Stimulated activated CD4-positive, alpha-beta T cell treated with anti-CD3 and anti-CD28 coated beads, TNF-alpha, amount 100 ng/mL, for 48 hours (primary cell): ENCODE results near the gene JOSD1.

ENCODE experiments used
- DNase-seq, 3 donors: peaks; one replicate each; pipeline ENCODE4 v3.0.0-alpha.2; 2020; ENCODE audit warnings: low read depth in 3 of 3

The JOSD1 gene

GRCh38 chr22:38712486-38713207 is 11.9 kb upstream of the JOSD1 start:
- DNase-seq, result no peak

DNA sequence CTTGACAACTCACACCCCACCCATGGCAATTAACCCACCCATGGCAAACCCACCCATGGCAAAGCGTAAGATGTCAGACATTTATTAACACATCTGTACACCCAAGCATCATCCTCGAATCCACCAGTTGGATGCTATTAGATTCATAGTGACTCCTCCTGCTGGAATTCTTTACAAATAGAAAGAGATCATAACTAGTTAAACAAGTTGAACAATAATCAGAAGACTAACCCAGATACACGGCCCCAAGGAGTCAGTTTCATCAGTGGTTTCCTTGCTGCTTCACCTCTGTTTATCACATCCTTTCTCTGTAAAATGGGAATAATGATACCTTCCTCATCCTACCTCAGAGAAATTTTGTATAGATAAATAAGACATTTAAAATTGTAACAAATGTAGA is 10.1 kb upstream of the JOSD1 start:
- no peak for DNase-seq

DNA sequence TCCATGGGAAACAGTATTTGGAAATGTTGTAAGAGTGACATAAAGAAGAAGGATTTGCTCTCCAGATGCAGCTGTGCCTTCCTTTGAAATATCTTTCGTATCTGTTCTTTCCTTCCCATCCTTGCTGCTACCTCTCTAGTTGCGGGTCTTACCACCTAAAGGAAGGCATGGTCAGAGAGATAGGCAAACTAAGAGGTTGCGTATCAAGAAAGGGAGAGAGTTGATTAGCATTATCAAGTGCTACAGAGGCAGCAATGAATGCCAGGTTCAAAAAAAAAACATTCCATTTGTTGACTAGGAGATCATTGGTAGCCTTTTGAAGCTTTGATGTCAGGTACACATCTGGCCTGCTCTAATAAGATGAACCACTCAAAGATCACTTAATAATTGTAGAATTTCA is 9.6 kb upstream of the JOSD1 start:
- DNase-seq, result no peak

DNA sequence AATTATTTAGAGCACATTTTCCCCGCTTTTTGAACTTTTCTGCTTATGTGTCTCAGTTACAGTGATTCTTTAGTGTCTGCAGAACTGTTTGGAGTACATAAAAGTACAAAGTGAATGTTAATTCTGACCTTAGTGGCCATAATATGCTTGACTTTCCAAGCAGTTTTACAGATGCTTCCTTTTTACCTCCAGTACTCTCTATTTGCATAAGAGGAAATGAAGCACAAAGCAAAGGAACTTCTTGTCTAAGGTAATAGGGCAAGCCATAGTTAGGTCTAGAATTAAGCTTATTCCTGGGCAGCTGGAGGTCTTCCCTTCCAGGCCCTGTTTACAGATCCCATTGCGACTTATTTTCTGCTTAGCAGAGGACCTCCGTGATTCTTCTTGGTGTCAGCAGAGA is 8.6 kb upstream of the JOSD1 start:
- DNase-seq, result no peak

- no peak for DNase-seq
Measured at GRCh38 chr22:38707984-38708383, 7.2 kb upstream of the JOSD1 start.

DNA sequence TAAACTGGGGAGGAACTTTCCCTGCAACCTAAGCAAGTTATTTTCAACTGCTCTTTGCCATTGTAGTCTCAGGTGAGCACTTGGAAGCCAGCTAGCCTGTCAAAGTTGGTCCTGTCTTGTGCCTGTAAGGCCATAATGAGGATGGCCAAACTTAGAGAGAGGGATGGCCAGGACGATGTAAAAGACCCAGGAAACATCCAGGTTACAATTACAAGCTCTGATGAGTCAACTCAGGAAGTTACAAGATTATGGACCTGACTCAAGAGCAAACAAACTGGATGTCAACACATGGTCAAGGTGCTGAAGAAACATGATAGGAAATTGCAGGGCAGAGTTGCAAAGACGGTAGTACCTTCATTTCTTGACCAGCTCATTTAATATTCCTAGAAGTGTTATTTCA is 6.6 kb upstream of the JOSD1 start:
- DNase-seq, result no peak

DNA sequence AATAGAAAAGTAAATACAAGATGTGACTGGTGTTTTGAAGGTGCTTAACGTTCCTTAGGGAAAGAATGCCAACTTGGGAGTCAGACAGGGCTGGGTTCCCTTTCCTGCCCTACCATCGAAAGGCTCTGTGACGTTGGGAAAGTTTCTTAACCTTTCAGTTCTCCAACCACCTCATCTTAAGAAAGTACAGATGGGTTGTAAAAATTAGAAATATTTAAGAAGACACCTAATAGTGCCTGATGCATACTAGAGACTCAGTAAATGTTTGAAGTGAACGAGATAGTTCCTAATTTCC is 6.1 kb upstream of the JOSD1 start:
- DNase-seq, result no peak

GRCh38 chr22:38706101-38706900 is 5.6 kb upstream of the JOSD1 start:
- peak in 2 of 3 donors; percentile 8 to 26 for DNase-seq

- DNase-seq, result peak; percentile 89 to 97 (median 95)
Measured at GRCh38 chr22:38705235-38706100, 4.7 kb upstream of the JOSD1 start, which contains the start of gene GTPBP1. Gene GTPBP1, plus strand, starts transcription at chr22:38705944. Its CDS starts 12 bp downstream, at chr22:38705956.

GRCh38 chr22:38704654-38705234 is 4.0 kb upstream of the JOSD1 start:
- no peak for DNase-seq

DNA sequence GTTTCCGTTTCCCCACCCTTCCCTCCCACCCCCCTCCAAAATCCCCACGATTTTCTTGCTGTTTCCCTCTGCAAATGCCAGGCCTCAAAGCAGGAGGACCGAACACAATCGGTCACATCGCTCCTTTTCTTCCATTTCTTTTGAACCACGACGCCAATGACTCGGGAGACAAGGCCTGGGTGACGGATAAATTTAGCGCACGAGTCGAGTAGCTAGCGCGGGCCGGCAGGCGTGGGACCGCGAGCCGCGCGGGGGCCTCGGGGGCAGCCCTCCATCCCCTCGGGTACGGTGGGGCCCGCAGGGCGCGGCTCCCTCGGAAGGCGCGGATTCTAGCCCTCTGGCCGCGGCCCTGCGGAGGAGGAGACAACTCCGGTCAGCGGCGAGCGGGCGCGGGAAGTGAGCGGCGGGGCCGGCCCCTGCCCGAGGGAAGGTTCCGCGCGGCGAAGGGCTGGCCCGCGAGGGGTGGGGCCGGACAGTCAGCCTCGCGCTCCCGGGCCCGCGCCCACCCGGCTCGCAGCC is 414 bp downstream of the JOSD1 start:
- DNase-seq, result no peak

GRCh38 chr22:38699784-38700183 is 959 bp downstream of the JOSD1 start:
- no peak for DNase-seq

- no peak for DNase-seq
Measured at GRCh38 chr22:38699143-38699542, 1.6 kb downstream of the JOSD1 start.

DNA sequence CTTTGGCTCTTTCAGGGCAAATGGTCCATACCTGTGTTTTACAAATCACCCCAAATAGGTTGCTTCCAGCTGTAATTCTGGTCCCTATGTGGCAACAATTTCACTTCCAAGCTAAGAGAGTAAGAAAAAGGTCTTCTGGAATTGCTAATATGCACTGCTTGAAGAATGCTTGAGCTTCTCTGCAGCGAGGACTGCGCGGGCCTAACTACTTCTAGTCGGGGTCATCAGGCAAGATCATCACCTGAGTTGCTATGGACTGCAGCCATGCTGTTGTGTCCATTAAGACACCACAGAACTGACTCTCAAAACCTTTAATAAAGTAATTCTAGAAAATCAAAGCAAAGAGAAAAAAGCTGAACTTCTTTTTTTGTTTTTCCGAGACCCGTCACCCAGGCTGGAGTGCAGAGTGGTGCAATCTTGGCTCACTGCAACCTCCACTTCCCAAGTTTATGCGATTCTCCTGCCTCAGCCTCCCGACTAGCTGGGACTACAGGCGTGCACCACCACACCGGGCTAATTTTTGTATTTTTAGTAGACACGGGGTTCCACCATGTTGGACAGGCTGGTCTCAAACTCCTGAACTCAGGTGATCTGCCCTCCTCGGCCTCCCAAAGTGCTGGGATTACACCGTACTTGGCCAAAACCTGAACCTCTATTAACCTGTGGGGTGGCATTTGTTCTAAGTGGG is 2.2 kb downstream of the JOSD1 start:
- DNase-seq, result no peak

DNA sequence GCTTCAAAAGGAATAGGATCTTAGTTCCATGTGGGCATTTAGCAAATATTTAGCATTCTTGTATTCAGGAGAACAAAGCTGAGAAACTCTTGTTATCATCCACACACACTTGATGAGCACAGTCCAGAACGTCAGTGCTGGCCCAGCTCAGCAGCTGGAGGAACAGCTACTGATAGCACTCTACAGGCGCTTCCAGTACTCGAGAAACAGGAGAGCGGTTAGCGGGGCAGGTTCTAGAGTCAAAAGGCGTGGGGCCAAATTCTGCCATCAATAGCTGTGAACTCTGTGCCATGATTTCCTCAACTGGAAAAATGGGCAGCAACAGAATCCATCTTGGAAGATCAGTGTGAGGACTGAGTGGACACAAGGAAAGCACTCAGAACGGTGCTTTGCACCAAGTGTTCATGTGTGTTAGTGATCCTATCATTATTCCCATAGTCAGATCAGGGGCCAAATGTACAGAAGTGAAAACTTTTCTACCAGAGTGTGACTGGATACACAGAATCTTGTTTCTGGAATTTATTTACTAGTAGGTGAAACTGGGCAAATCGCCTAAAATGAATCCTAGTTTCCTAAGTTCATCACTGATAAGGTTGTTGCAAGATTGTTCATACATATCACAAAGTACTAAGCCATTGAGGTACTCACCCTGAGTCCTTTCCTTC is 3.2 kb downstream of the JOSD1 start:
- DNase-seq, result no peak

DNA sequence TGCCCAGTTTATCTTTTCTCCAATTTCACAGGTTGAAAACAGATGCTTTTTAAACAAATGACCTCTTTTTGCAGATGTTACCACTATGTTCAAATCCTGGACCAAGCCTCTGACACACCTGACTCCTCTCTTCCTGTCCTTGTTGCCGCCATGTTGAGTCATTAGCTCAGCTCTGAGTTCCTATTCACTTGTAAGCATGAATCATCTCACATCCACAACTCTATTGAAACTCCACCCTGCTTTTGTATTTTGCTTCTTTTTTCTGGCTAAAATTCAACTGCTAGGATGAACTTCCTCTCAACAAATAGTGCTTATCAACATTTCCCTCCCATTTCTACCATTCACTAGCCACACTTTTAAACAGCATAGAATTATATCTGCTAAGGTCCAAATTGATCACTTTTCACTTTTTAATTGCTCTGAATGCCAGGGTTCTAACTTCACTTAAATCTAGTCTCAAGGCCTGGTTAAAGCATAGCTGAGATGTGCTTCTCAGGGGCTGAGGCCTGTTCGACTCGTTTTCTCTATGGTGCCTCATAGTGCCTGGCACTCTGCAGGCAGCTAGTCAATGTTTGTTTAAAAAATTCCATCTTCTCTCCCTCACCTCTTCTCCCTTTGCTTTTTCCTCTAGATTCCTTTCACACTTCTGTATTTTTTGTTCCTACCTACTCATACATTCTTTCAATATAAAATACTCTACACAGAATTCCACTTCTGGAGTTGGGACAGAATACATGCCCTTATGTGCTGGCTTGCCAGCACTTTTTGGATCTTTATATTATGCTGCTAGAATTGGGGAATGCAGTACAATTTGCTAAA is 3.9 kb downstream of the JOSD1 start:
- DNase-seq, result peak in 2 of 3 donors; percentile 21 to 40

DNA sequence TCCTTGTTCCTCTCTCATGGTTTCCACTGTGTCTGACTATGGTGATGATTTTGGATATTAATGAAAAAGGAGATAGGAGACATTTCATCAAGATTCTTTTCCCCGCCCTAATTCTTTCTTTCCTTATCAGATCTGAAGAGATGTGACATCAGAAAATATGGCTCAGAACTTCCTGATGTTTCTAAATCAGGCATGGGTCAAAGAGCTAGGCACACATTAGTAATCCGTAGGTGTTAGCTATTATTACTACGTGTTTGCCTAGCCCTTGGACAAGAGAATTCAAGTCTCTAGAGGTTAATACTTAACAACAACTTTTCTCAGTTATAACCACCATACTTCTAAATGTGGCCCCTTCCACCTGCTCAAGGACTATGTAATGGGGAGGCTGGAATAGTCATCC is 5.8 kb downstream of the JOSD1 start:
- DNase-seq, result no peak

- no peak for DNase-seq
Measured at GRCh38 chr22:38694049-38694448, 6.7 kb downstream of the JOSD1 start.

DNA sequence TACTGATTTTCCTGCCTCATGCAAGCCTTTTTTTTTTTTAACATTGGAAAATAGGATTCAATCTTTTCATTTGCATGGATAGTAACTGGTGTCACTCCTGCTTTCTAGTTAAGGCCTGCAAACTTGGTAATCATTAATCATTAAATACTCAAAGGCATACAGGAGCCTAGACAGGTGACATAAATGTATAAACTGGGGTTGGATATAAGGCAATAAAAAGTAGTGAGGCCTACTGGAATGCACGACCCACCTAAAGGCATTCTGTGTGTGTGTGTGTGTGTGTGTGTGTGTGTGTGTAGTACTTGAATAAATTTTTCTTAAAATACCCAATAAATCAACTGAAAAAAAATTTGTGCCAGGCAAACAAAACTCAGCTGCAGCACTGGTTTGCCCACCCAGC is 11.1 kb downstream of the JOSD1 start:
- DNase-seq, result no peak

DNA sequence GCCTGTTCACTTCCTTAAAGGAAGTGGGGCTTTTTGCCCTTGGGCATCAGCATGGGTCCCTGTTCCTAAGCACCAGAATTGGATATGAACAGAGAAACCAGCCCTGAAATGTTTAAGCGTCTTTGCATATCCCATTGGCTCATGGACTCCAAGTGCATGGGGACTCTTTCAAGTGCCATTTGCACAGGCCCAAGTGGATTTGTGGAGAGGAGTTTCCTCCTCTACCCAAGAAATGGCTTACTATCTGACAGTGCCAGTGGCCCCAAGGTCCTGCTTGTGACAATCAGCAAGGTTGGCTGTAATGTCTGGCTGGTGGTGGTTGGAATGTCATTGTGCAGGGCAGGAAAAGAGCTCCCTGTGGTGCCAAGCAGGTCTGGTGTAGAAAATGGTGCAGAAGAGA is 15.0 kb downstream of the JOSD1 start:
- no peak for DNase-seq
